H1 (cell line): ENCODE data around the gene RAB22A. TPM values are rescaled to one million over a fixed set of nuclear protein-coding genes. Genes with fewer than 3 reads are reported as not detected.

Experiments
- CBX8 ChIP-seq: fragments of 300-800, 300-1000 bp; sonication (generic); IDR thresholded peaks from 2 replicates; pipeline ENCODE4 v1.7.1; 2016; ENCODE audit warnings: low read depth, low read length, borderline replicate concordance
- CREB1 ChIP-seq: IDR thresholded peaks from 2 replicates; pipeline ENCODE4 v1.6.1; 2012; ENCODE audit warnings: inconsistent platforms
- CTCF ChIP-seq, 3 experiments: IDR thresholded peaks; 1 replicate in 2 of 3; 2 replicates in 1 of 3; pipeline versions ENCODE4 v1.5.1 to v1.6.1; 2011; ENCODE audit warnings: low read length in 3 of 3, mild to moderate bottlenecking in 3 of 3, inconsistent platforms in 2 of 3, low read depth in 1 of 3, moderate library complexity in 1 of 3; ENCODE audit not compliant: insufficient read depth in 1 of 3; ENCODE audit errors: control extremely low read depth in 1 of 3
- EGR1 ChIP-seq: IDR thresholded peaks from 2 replicates; pipeline ENCODE4 v1.6.1; 2011; ENCODE audit warnings: low read depth, low read length, borderline replicate concordance
- POLR2A ChIP-seq, 2 experiments: IDR thresholded peaks; 1 replicate in 1 of 2; 2 replicates in 1 of 2; pipeline ENCODE4 v1.6.1; 2011; ENCODE audit warnings: low read depth in 2 of 2, low read length in 2 of 2, mild to moderate bottlenecking in 2 of 2; ENCODE audit errors: control extremely low read depth in 1 of 2
- SIRT6 ChIP-seq: IDR thresholded peaks from one replicate; pipeline ENCODE4 v1.7.1; 2012; ENCODE audit warnings: low read length, inconsistent platforms
- SP1 ChIP-seq: IDR thresholded peaks from 2 replicates; pipeline ENCODE4 v1.6.1; 2011; ENCODE audit warnings: low read depth, low read length
- SP4 ChIP-seq: IDR thresholded peaks from 2 replicates; pipeline ENCODE4 v1.6.1; 2012; ENCODE audit warnings: low read length, inconsistent platforms
- TAF1 ChIP-seq: IDR thresholded peaks from 2 replicates; pipeline ENCODE4 v1.6.1; 2011; ENCODE audit warnings: mild to moderate bottlenecking, low read depth, low read length
- polyA plus RNA-seq, 7 experiments: library from polyadenylated mRNA; depleted of rRNA in 3 of 7; stranded (reverse) in 5 of 7; unstranded in 2 of 7; fragments of >200 nt in 5 of 7; fragments of 200-250 nt in 2 of 7; gene quantifications; 1 replicate in 5 of 7; 2 replicates in 1 of 7; 4 replicates in 1 of 7; pipeline versions ENCODE4 v1.2.1 to v1.2.3, GENCODE V29; 2011 to 2013; ENCODE audit warnings: missing spikeins in 2 of 7, mixed read lengths in 2 of 7
- total RNA-seq: library from RNA; stranded (reverse); fragmentation: NEBNext Ultra II Directional; extraction: Animal tissue kit (Norgen Biotek cat#: 25700); gene quantifications from 2 replicates; pipeline ENCODE4 v1.2.1, GENCODE V29; 2021
- TF ChIP-seq, protein P1 (sequence below): fragments of 300-600 bp; sonication (generic); IDR thresholded peaks from 2 replicates; pipeline ENCODE4 v1.7.1; 2012; ENCODE audit warnings: low read length, moderate library complexity, mild to moderate bottlenecking, inconsistent platforms; ENCODE audit not compliant: insufficient replicate concordance

Gene RAB22A
- total and polyA plus RNA-seq, 2 of the 8 experiments (the other 6 are each of a cell fraction or from before 2014, with no cell fraction given): 3.1 to 6.6 TPM

GRCh38 chr20:58372806-58373205 is 63.3 kb downstream of the RAB22A start (continued):
- 0 out of 2 replicates have a peak, but pooled peaks have one; percentile 60 for TF ChIP-seq SP1
- TF ChIP-seq, protein P1, sequence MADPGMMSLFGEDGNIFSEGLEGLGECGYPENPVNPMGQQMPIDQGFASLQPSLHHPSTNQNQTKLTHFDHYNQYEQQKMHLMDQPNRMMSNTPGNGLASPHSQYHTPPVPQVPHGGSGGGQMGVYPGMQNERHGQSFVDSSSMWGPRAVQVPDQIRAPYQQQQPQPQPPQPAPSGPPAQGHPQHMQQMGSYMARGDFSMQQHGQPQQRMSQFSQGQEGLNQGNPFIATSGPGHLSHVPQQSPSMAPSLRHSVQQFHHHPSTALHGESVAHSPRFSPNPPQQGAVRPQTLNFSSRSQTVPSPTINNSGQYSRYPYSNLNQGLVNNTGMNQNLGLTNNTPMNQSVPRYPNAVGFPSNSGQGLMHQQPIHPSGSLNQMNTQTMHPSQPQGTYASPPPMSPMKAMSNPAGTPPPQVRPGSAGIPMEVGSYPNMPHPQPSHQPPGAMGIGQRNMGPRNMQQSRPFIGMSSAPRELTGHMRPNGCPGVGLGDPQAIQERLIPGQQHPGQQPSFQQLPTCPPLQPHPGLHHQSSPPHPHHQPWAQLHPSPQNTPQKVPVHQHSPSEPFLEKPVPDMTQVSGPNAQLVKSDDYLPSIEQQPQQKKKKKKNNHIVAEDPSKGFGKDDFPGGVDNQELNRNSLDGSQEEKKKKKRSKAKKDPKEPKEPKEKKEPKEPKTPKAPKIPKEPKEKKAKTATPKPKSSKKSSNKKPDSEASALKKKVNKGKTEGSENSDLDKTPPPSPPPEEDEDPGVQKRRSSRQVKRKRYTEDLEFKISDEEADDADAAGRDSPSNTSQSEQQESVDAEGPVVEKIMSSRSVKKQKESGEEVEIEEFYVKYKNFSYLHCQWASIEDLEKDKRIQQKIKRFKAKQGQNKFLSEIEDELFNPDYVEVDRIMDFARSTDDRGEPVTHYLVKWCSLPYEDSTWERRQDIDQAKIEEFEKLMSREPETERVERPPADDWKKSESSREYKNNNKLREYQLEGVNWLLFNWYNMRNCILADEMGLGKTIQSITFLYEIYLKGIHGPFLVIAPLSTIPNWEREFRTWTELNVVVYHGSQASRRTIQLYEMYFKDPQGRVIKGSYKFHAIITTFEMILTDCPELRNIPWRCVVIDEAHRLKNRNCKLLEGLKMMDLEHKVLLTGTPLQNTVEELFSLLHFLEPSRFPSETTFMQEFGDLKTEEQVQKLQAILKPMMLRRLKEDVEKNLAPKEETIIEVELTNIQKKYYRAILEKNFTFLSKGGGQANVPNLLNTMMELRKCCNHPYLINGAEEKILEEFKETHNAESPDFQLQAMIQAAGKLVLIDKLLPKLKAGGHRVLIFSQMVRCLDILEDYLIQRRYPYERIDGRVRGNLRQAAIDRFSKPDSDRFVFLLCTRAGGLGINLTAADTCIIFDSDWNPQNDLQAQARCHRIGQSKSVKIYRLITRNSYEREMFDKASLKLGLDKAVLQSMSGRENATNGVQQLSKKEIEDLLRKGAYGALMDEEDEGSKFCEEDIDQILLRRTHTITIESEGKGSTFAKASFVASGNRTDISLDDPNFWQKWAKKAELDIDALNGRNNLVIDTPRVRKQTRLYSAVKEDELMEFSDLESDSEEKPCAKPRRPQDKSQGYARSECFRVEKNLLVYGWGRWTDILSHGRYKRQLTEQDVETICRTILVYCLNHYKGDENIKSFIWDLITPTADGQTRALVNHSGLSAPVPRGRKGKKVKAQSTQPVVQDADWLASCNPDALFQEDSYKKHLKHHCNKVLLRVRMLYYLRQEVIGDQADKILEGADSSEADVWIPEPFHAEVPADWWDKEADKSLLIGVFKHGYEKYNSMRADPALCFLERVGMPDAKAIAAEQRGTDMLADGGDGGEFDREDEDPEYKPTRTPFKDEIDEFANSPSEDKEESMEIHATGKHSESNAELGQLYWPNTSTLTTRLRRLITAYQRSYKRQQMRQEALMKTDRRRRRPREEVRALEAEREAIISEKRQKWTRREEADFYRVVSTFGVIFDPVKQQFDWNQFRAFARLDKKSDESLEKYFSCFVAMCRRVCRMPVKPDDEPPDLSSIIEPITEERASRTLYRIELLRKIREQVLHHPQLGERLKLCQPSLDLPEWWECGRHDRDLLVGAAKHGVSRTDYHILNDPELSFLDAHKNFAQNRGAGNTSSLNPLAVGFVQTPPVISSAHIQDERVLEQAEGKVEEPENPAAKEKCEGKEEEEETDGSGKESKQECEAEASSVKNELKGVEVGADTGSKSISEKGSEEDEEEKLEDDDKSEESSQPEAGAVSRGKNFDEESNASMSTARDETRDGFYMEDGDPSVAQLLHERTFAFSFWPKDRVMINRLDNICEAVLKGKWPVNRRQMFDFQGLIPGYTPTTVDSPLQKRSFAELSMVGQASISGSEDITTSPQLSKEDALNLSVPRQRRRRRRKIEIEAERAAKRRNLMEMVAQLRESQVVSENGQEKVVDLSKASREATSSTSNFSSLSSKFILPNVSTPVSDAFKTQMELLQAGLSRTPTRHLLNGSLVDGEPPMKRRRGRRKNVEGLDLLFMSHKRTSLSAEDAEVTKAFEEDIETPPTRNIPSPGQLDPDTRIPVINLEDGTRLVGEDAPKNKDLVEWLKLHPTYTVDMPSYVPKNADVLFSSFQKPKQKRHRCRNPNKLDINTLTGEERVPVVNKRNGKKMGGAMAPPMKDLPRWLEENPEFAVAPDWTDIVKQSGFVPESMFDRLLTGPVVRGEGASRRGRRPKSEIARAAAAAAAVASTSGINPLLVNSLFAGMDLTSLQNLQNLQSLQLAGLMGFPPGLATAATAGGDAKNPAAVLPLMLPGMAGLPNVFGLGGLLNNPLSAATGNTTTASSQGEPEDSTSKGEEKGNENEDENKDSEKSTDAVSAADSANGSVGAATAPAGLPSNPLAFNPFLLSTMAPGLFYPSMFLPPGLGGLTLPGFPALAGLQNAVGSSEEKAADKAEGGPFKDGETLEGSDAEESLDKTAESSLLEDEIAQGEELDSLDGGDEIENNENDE: no peak
- no peak for TF ChIP-seq EGR1
- no peak for TF ChIP-seq CBX8
- TF ChIP-seq TAF1: no peak
- peak in 1 of 3 experiments; percentile 4; a peak in 1 of 4 replicates for TF ChIP-seq CTCF (IDR thresholded peaks at IDR 0.05; ENCODE audit: control extremely low read depth in 1 of 3, insufficient read depth in 1 of 3, low read depth in 1 of 3, low read length in 3 of 3)
- TF ChIP-seq SIRT6: no peak
- TF ChIP-seq SP4: no peak
- no peak for TF ChIP-seq POLR2A (IDR thresholded peaks at IDR 0.05; ENCODE audit: control extremely low read depth in 1 of 2, low read depth in 2 of 2, low read length in 2 of 2)
- TF ChIP-seq CREB1: 0 out of 2 replicates have a peak, but pooled peaks have one; percentile 14
